CD4-positive, alpha-beta memory T cell (primary cell): ENCODE results near the gene ARHGAP27. TPM values are rescaled to one million over a fixed set of nuclear protein-coding genes. Genes with fewer than 3 reads are reported as not detected.

Source experiments
- CTCF ChIA-PET: fragments of 350-600 bp; sonication (Branson Sonifier 250); formaldehyde crosslinking; loops from one replicate; lab custom pipeline; 2021; ENCODE audit warnings: inconsistent platforms; ENCODE audit not compliant: partially characterized antibody; lab: Charles Lee
- POLR2A ChIA-PET: fragments of 350-600 bp; sonication (Branson Sonifier 250); formaldehyde crosslinking; loops from one replicate; lab custom pipeline; 2021; ENCODE audit not compliant: partially characterized antibody; lab: Charles Lee
- DNase-seq, 5 donors: peaks; one replicate each; pipeline versions ENCODE4 v3.0.0 to v3.0.0-alpha.2; 2020 to 2022; ENCODE audit warnings: mixed read lengths in 1 of 5
- H3K27ac ChIP-seq: one replicate; pipeline ENCODE4 v1.7.0; 2013; ENCODE audit warnings: low read depth, low read length
- H3K27me3 ChIP-seq: 2 replicates; pipeline ENCODE4 v1.7.0; 2013; ENCODE audit warnings: mild to moderate bottlenecking, low read length, moderate library complexity; ENCODE audit not compliant: insufficient read depth
- H3K36me3 ChIP-seq: 2 replicates; pipeline ENCODE4 v1.7.0; 2013; ENCODE audit warnings: mild to moderate bottlenecking, low read length, moderate library complexity; ENCODE audit not compliant: insufficient read depth
- H3K4me1 ChIP-seq: 2 replicates; pipeline ENCODE4 v1.7.0; 2013; ENCODE audit warnings: mild to moderate bottlenecking, low read length, moderate library complexity; ENCODE audit not compliant: insufficient read depth
- H3K4me3 ChIP-seq, 2 donors: one replicate each; pipeline ENCODE4 v1.7.0; 2013; ENCODE audit warnings: low read length in 2 of 2, mild to moderate bottlenecking in 1 of 2
- H3K9me3 ChIP-seq, 2 donors: one replicate each; pipeline ENCODE4 v1.7.0; 2013; ENCODE audit warnings: low read length in 2 of 2, control low read depth in 1 of 2; ENCODE audit not compliant: control insufficient read depth in 1 of 2
- H3K27ac Mint-ChIP-seq, 7 donors: one replicate each; pipeline ENCODE4 v1.8.0; 2020 to 2021; ENCODE audit warnings: mixed read lengths in 7 of 7, mild to moderate bottlenecking in 6 of 7, inconsistent platforms in 3 of 7, moderate library complexity in 3 of 7
- H3K27me3 Mint-ChIP-seq, 2 donors: one replicate each; pipeline ENCODE4 v1.8.0; 2020 to 2021; ENCODE audit warnings: mixed read lengths in 2 of 2
- H3K36me3 Mint-ChIP-seq, 2 donors: one replicate each; pipeline ENCODE4 v1.8.0; 2020 to 2021; ENCODE audit warnings: mixed read lengths in 2 of 2, inconsistent platforms in 1 of 2, mild to moderate bottlenecking in 1 of 2
- H3K4me1 Mint-ChIP-seq, 4 donors: one replicate each; pipeline ENCODE4 v1.8.0; 2020 to 2021; ENCODE audit warnings: mixed read lengths in 4 of 4, mild to moderate bottlenecking in 1 of 4
- H3K4me3 Mint-ChIP-seq, 8 donors: one replicate each; pipeline ENCODE4 v1.8.0; 2020 to 2021; ENCODE audit warnings: mixed read lengths in 8 of 8, mild to moderate bottlenecking in 7 of 8, moderate library complexity in 6 of 8, inconsistent platforms in 3 of 8
- H3K9me3 Mint-ChIP-seq, 8 donors: one replicate each; pipeline ENCODE4 v1.8.0; 2020 to 2021; ENCODE audit warnings: mixed read lengths in 8 of 8, mild to moderate bottlenecking in 5 of 8, inconsistent platforms in 3 of 8, moderate library complexity in 1 of 8
- intact Hi-C: fragments of 100-400 bp; cut with micrococcal nuclease; formaldehyde crosslinking; loops from one replicate; pipeline ENCODE4 v1.15.1; 2023
- polyA plus RNA-seq, 2 donors: library from polyadenylated mRNA; unstranded; fragments of 300-500 nt; fragmentation: Illumina TruSeq; gene quantifications; one replicate each; pipeline ENCODE4 v1.2.3, GENCODE V29; 2021
- total RNA-seq, 2 experiments: library from RNA; stranded (reverse); gene quantifications; one replicate each; pipeline ENCODE4 v1.2.3, GENCODE V29; 2021

The ARHGAP27 gene
- total and polyA plus RNA-seq, 4 experiments from 2014 or later: 23.0 to 113 (median 69.4) TPM

- no peaks in the 10 kb centered on the region for H3K27me3 Mint-ChIP-seq
Observed at GRCh38 chr17:45409659-45410076, 23.0 kb downstream of the ARHGAP27 start.

DNA sequence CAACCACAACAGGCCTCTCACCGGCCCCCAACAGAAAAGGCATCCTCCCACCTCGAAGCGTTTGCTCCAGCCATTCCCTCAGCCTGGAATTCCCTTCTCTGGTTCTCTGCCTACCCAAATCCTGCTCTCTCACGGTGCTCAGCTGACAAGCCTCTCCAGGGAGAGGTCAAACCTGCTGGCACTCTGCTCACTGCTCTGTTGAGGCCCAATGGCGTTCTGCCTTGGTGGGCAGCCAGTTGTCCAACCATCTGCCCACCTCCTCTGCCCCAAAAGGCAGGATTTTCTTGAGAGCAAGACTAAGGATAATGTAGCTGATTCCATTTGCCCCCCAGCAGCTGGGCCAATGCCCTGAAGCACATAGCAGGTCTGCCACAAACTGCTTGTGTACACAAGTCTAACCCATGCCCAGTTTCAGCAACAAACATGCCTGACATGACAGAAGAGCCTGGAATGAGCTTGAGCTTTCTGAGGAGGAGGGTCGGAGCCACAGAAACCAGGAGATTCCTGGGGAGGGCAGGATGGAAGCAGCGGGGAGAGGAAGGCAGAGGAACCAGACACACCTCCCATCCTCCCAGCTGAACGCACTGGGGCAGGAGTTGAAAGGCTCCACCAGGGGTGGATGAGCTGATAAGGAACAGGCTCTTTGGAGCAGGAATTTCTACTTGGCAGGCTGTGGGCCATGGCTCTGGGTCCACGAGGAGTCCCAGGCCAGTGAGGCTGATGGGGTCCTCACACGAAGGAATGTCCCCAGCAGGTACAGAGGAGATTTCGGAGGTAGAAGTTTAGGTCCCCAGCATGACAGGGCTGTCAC, 23.9 kb downstream of the ARHGAP27 start:
- Mint-ChIP-seq H3K27me3 (no peaks in the 10 kb centered on the region), H3K27ac (peak overlapping the region; percentile 94 to 100 (median 99)), H3K4me3 (peak overlapping the region; percentile 99 to 100 (median 99)), H3K4me1 (peaks cover 35 to 57% (median 43%) of the 10 kb centered on the region in 4 donors), H3K36me3 (peaks cover 12 to 48% of the 10 kb centered on the region in 2 donors), H3K9me3 (no peaks in the 10 kb centered on the region)
- ChIA-PET CTCF (interaction anchor here (0.8 to 3.4 kb wide), 8 partner anchors 13 to 273 kb away, joined by 3 to 10 read pairs (median 4); partner anchors contain the start of gene ACBD4), POLR2A (interaction anchor here (0.7 to 2.8 kb wide), 8 partner anchors 14 to 510 kb away, joined by 3 to 29 read pairs (median 4); partner anchors contain the start of genes EFTUD2, HEXIM1 and MAP3K14)
- no peak for DNase-seq
- Histone ChIP-seq H3K36me3 (peaks cover 12% of the 10 kb centered on the region), H3K4me1 (peaks cover 52% of the 10 kb centered on the region), H3K27me3 (no peaks in the 10 kb centered on the region), H3K4me3 (peak overlapping the region; percentile 97 to 98), H3K27ac (peak overlapping the region; percentile 91), H3K9me3 (no peaks in the 10 kb centered on the region)
- intact Hi-C loops: no loop called here

More at GRCh38 chr17:45409659-45410076, 23.0 kb downstream of the ARHGAP27 start:
- Histone ChIP-seq H3K36me3 (peaks cover 4% of the 10 kb centered on the region), H3K9me3 (no peaks in the 10 kb centered on the region), H3K4me1 (peaks cover 52% of the 10 kb centered on the region), H3K27ac (peak overlapping the region; percentile 91), H3K4me3 (peak overlapping the region; percentile 97 to 98), H3K27me3 (no peaks in the 10 kb centered on the region)
- peaks cover 7 to 41% of the 10 kb centered on the region in 2 donors for H3K36me3 Mint-ChIP-seq
- POLR2A ChIA-PET: interaction anchor here (0.6 to 2.8 kb wide), 8 partner anchors 15 to 510 kb away, joined by 3 to 29 read pairs (median 4); partner anchors contain the start of genes EFTUD2, HEXIM1 and MAP3K14
- peak overlapping the region; percentile 94 to 100 (median 99) for H3K27ac Mint-ChIP-seq
- peaks cover 35 to 57% (median 41%) of the 10 kb centered on the region in 4 donors for H3K4me1 Mint-ChIP-seq
- no peaks in the 10 kb centered on the region for H3K9me3 Mint-ChIP-seq
- intact Hi-C loops: loop anchor here (2.0 kb wide), 1 partner anchor 19 kb away; no protein-coding TSS in a partner anchor
- peak overlapping the region; percentile 99 to 100 (median 99) for H3K4me3 Mint-ChIP-seq
- DNase-seq: peak in 1 of 5 donors; percentile 24
- CTCF ChIA-PET: interaction anchor here (0.8 to 3.4 kb wide), 8 partner anchors 14 to 274 kb away, joined by 3 to 10 read pairs (median 4); partner anchors contain the start of gene ACBD4

- peak overlapping the region in 2 of 7 donors; percentile 19 to 38 for H3K27ac Mint-ChIP-seq
- no peak overlapping the region for H3K4me3 Mint-ChIP-seq
- CTCF ChIA-PET: interaction anchor here (1.4 kb wide), 1 partner anchor 21 kb away, joined by 3 read pairs; no protein-coding TSS in a partner anchor
Observed at GRCh38 chr17:45406107-45406506, 26.6 kb downstream of the ARHGAP27 start.

DNA sequence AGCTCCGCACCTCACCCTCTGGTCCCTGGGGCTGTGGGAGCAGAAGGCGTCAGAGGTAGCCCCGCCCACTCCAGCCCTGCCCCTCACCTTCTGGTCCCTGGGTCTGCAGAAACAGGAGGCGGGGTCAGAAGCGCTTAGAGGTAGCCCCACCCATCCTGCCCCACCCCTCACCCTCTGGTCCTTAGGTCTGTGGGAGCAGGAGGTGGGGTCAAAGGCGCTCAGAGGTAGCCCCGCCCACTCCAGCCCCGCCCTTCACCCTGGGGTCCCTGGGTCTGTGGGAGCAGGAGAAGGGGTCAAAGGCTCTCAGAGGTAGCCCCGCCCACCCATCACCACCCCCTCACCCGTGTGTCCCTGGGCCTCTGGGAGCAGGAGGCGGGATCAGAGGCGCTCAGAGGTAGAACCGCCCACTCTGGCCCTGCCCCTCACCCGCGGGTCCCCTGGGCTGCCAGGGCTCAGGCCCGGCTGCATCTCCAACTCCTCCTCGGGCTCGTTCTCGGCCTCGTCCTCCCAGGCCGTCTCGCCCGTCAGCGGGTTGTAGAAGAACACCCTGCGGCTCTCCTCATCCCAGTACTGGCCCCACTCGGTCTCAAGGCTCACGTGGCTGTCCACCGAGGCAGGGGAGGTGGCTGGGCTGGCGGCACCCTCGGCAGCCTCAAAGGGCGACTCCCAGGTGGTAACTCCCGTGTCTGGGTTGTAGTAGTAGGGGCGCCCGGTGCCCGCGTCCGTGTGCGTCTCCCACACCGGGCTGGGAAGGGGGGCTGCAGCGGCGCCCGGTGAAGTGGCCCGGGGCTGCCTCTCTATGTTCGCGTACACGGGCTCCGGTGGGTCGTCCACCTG, 27.2 kb downstream of the ARHGAP27 start:
- peaks cover 23 to 36% (median 31%) of the 10 kb centered on the region in 4 donors for H3K4me1 Mint-ChIP-seq
- peak overlapping the region in 1 of 7 donors; percentile 19 for H3K27ac Mint-ChIP-seq
- no peaks in the 10 kb centered on the region for H3K9me3 Mint-ChIP-seq
- peaks cover 45% of the 10 kb centered on the region for H3K36me3 ChIP-seq
- H3K27ac ChIP-seq: no peak overlapping the region
- no peaks in the 10 kb centered on the region for H3K9me3 ChIP-seq
- POLR2A ChIA-PET: no interaction called here
- no peak overlapping the region for H3K4me3 ChIP-seq
- CTCF ChIA-PET: no interaction called here
- peaks cover 24 to 75% of the 10 kb centered on the region in 2 donors for H3K36me3 Mint-ChIP-seq
- intact Hi-C loops: no loop called here
- no peak for DNase-seq
- no peaks in the 10 kb centered on the region for H3K27me3 Mint-ChIP-seq
- no peaks in the 10 kb centered on the region for H3K27me3 ChIP-seq
- H3K4me3 Mint-ChIP-seq: no peak overlapping the region
- H3K4me1 ChIP-seq: peaks cover 35% of the 10 kb centered on the region

More at GRCh38 chr17:45406107-45406506, 26.6 kb downstream of the ARHGAP27 start:
- Histone ChIP-seq H3K4me1 (peaks cover 41% of the 10 kb centered on the region), H3K36me3 (peaks cover 39% of the 10 kb centered on the region), H3K27ac (no peak overlapping the region), H3K9me3 (no peaks in the 10 kb centered on the region), H3K27me3 (no peaks in the 10 kb centered on the region), H3K4me3 (no peak overlapping the region)
- peaks cover 21 to 70% of the 10 kb centered on the region in 2 donors for H3K36me3 Mint-ChIP-seq
- POLR2A ChIA-PET: interaction anchor here (1.2 kb wide), 1 partner anchor 8 kb away, joined by 5 read pairs; no protein-coding TSS in a partner anchor
- H3K27me3 Mint-ChIP-seq: no peaks in the 10 kb centered on the region
- intact Hi-C loops: no loop called here
- H3K9me3 Mint-ChIP-seq: no peaks in the 10 kb centered on the region
- peaks cover 28 to 43% (median 36%) of the 10 kb centered on the region in 4 donors for H3K4me1 Mint-ChIP-seq
- DNase-seq: no peak

GRCh38 chr17:45404870-45405249, 27.8 kb downstream of the ARHGAP27 start:
- Mint-ChIP-seq H3K9me3 (no peaks in the 10 kb centered on the region), H3K4me3 (no peak overlapping the region), H3K27me3 (no peaks in the 10 kb centered on the region)

GRCh38 chr17:45403906-45404490, 28.7 kb downstream of the ARHGAP27 start:
- H3K9me3 ChIP-seq: no peaks in the 10 kb centered on the region
- peaks cover 57% of the 10 kb centered on the region for H3K36me3 ChIP-seq
- intact Hi-C loops: no loop called here
- no peak overlapping the region for H3K4me3 ChIP-seq
- no peaks in the 10 kb centered on the region for H3K27me3 Mint-ChIP-seq
- no peak for DNase-seq
- no peak overlapping the region for H3K27ac ChIP-seq
- no peaks in the 10 kb centered on the region for H3K9me3 Mint-ChIP-seq
- H3K4me1 ChIP-seq: peaks cover 29% of the 10 kb centered on the region
- H3K27ac Mint-ChIP-seq: peak overlapping the region in 1 of 7 donors; percentile 73
- ChIA-PET CTCF (interaction anchor here (1.0 kb wide), 1 partner anchor 9 kb away, joined by 3 read pairs; no protein-coding TSS in a partner anchor), POLR2A (no interaction called here)
- peaks cover 33 to 79% of the 10 kb centered on the region in 2 donors for H3K36me3 Mint-ChIP-seq
- H3K27me3 ChIP-seq: no peaks in the 10 kb centered on the region
- no peak overlapping the region for H3K4me3 Mint-ChIP-seq
- H3K4me1 Mint-ChIP-seq: peaks cover 20 to 31% (median 22%) of the 10 kb centered on the region in 4 donors

More at GRCh38 chr17:45404870-45405249, 27.8 kb downstream of the ARHGAP27 start:
- no peak for DNase-seq
- peaks cover 34% of the 10 kb centered on the region for H3K4me1 ChIP-seq
- H3K9me3 ChIP-seq: no peaks in the 10 kb centered on the region
- no peaks in the 10 kb centered on the region for H3K27me3 ChIP-seq
- Mint-ChIP-seq H3K36me3 (peaks cover 27 to 78% of the 10 kb centered on the region in 2 donors), H3K27ac (peak overlapping the region in 3 of 7 donors; percentile 50 to 65 (median 60)), H3K4me1 (peaks cover 23 to 36% (median 28%) of the 10 kb centered on the region in 4 donors)
- no peak overlapping the region for H3K27ac ChIP-seq
- H3K4me3 ChIP-seq: no peak overlapping the region
- peaks cover 51% of the 10 kb centered on the region for H3K36me3 ChIP-seq
- intact Hi-C loops: no loop called here
- CTCF ChIA-PET: no interaction called here
- POLR2A ChIA-PET: no interaction called here
